ENCODE measurements around the gene ZNF266. TPM values are rescaled to one million over a fixed set of nuclear protein-coding genes. Genes with fewer than 3 reads are reported as not detected.

The ZNF266 gene
- total RNA-seq (76.0 and 81.4 TPM in 2 replicates), polyA plus RNA-seq (56.8 and 65.2 TPM in 2 replicates), polyA minus RNA-seq (24.9 and 41.0 TPM in 2 replicates)
- 77.6 TPM for total RNA-seq (2013)

DNA sequence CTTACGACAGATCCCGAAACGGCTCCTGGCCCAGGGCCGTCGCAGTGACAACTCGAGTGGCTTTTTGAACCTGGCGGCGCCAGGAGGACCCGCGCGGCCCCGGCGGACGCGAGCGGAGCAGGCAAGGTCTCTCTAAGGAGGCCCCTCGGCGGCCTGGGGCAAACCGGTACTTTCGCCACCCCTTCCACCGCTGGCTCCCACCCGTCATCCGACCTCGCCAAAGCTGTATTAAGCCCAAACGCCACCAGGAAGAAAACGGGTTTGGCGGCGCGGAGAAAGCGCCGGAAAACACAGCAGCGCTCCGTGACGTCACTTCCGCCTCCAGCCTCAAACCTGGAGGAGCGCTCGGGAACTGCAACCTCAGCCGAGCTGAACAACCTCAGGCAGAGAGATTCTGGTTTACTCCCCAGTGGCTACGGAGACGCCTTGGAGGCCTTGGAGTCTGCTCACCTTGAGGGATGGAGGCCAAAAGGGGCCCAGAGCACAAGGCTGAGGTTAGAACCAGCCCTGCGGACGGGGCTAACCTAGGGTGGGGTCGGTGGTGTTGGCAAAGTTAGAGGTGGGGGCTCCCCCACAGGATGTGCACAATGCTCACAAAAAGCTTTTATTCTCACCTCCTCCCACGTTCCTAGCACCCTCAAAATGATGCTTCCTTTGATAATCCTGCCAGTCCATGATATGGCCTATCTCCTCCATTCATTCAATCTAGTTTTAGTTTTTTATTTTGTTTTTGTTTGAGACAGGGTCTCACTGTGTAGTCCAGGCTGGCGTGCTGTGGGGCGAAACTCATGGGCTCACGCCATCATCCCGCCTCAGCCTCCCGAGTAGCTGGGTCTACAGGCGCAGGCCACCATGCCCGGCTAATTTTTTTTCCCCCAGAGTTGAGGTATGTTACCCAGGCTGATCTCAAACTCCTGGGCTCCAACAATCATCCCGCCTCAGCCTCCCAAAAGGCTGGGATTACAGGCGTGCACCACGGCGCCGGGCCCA, at the start of gene ZNF266:
Gene ZNF266 (minus strand): TSS at position 295 of the 990 bp plus-strand sequence. CDS start 15,484 bp downstream, outside the sequence.
- Mint-ChIP-seq H3K4me1 (peaks cover 35% of the 10 kb centered on the region), H3K27me3 (no peaks in the 10 kb centered on the region)
- CTCF ChIA-PET = interaction anchor here (0.5 to 1.9 kb wide), 6 partner anchors 20 to 331 kb away, joined by 3 to 8 read pairs (median 4); partner anchors contain the start of gene ZNF121

More for the DNA sequence above, at the start of gene ZNF266:
- Histone ChIP-seq H3K4me2 (replicated peaks; ENCODE audit: low read depth, low read length, poor library complexity, severe bottlenecking) (peak within 1 kb of the TSS; percentile 73), H3K9ac (ENCODE audit: low read length) (peak within 1 kb of the TSS; percentile 84), H3K27me3 (replicated peaks in 1 of 4; ENCODE audit: control extremely low read depth in 1 of 4, control insufficient read depth in 3 of 4, insufficient read depth in 4 of 4, low read length in 3 of 4) (no peaks in the 10 kb centered on the region), H3K79me2 (ENCODE audit: control insufficient read depth, insufficient read depth, low read length) (peaks cover 50% of the 10 kb centered on the region), H2AFZ (ENCODE audit: insufficient read depth, low read depth, low read length, poor library complexity, severe bottlenecking) (peak within 1 kb of the TSS; percentile 83), H4K20me1 (ENCODE audit: control insufficient read depth, insufficient read depth, low read length, poor library complexity, severe bottlenecking) (peaks cover 17% of the 10 kb centered on the region), H3K36me3 (replicated peaks in 1 of 2; ENCODE audit: control extremely low read depth in 1 of 2, control insufficient read depth in 1 of 2, extremely low read depth in 1 of 2, insufficient read depth in 2 of 2, low read length in 1 of 2) (peaks cover 0 to 24% of the 10 kb centered on the region in 2 experiments), H3K9me3 (ENCODE audit: control extremely low read depth in 1 of 3, control insufficient read depth in 2 of 3, insufficient read depth in 1 of 3, low read length in 2 of 3) (peaks cover 0 to 2% (median 0%) of the 10 kb centered on the region in 3 donors), H3K4me1 (ENCODE audit: control insufficient read depth in 2 of 2, insufficient read depth in 2 of 2, low read length in 2 of 2) (peaks cover 16 to 26% of the 10 kb centered on the region in 2 donors), H3K4me3 (ENCODE audit: control extremely low read depth in 1 of 5, extremely low read depth in 1 of 5, insufficient read depth in 1 of 5, low read depth in 2 of 5, low read length in 4 of 5) (peak within 1 kb of the TSS; percentile 64 to 91 (median 80)), H3K27ac (ENCODE audit: low read length in 2 of 2) (peak within 1 kb of the TSS; percentile 92 to 93)
- WGBS (ENCODE audit: insufficient coverage) = 11% methylated on average over 47 of the region's 56 CpGs
- H3K27ac Mint-ChIP-seq = peak within 1 kb of the TSS; percentile 98
- peak within 1 kb of the TSS; percentile 95 for H3K4me3 Mint-ChIP-seq
- peak; percentile 95 for DNase-seq
- intact Hi-C loops (cut with micrococcal nuclease) = loop anchor here (1.0 to 10.0 kb wide), 7 partner anchors 29 to 361 kb away; partner anchors contain the start of genes ZNF121, ZNF426, ZNF561 and ZNF699
- no peaks in the 10 kb centered on the region for H3K9me3 Mint-ChIP-seq (ENCODE audit: insufficient read depth)
- POLR2A ChIA-PET = interaction anchor here (0.6 to 1.3 kb wide), 3 partner anchors 111 to 1908 kb away, joined by 3 to 9 read pairs (median 4); partner anchors contain the start of gene ZNF121
- ATAC-seq (ENCODE audit: low read depth) = peak; percentile 93
- TF ChIP-seq, protein P1, sequence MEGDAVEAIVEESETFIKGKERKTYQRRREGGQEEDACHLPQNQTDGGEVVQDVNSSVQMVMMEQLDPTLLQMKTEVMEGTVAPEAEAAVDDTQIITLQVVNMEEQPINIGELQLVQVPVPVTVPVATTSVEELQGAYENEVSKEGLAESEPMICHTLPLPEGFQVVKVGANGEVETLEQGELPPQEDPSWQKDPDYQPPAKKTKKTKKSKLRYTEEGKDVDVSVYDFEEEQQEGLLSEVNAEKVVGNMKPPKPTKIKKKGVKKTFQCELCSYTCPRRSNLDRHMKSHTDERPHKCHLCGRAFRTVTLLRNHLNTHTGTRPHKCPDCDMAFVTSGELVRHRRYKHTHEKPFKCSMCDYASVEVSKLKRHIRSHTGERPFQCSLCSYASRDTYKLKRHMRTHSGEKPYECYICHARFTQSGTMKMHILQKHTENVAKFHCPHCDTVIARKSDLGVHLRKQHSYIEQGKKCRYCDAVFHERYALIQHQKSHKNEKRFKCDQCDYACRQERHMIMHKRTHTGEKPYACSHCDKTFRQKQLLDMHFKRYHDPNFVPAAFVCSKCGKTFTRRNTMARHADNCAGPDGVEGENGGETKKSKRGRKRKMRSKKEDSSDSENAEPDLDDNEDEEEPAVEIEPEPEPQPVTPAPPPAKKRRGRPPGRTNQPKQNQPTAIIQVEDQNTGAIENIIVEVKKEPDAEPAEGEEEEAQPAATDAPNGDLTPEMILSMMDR (IDR thresholded peaks at IDR 0.05) = peak; percentile 77
- no peak for TF ChIP-seq EZH2 (IDR thresholded peaks at IDR 0.05; ENCODE audit: borderline replicate concordance, insufficient read depth, low read depth, low read length, poor library complexity, severe bottlenecking)
